Left lung (tissue), 10 donors: ENCODE measurements around the gene PTBP3. TPM values are rescaled to one million over a fixed set of nuclear protein-coding genes. Genes with fewer than 3 reads are reported as not detected.

Experiments
- ATAC-seq: fragments of 200-7000 bp; cut with Tn5 transposase; one replicate; pipeline ENCODE4 v1.9.1; 2020; ENCODE audit warnings: moderate library complexity
- DNase-seq, 4 donors: peaks; one replicate each; pipeline ENCODE4 v3.0.0-alpha.2; 2013 to 2020
- H3K27ac ChIP-seq, 2 donors: fragments of 200-600 bp; sonication (generic) in 1 of 2; one replicate each; pipeline versions ENCODE4 v1.5.0 to v1.8.0; 2020 to 2021
- H3K27me3 ChIP-seq, 2 donors: fragments of 200-600 bp; sonication (generic) in 1 of 2; one replicate each; pipeline versions ENCODE4 v1.5.0 to v1.8.0; 2020 to 2021
- H3K36me3 ChIP-seq, 2 donors: fragments of 200-600 bp; sonication (generic) in 1 of 2; one replicate each; pipeline versions ENCODE4 v1.5.0 to v1.8.0; 2020 to 2021
- H3K4me1 ChIP-seq, 2 donors: fragments of 200-600 bp; one replicate each; pipeline ENCODE4 v1.8.0; 2021
- H3K4me3 ChIP-seq, 2 donors: fragments of 200-600 bp; sonication (generic) in 1 of 2; one replicate each; pipeline versions ENCODE4 v1.5.0 to v1.8.0; 2020 to 2021; ENCODE audit warnings: mild to moderate bottlenecking in 1 of 2
- H3K9me3 ChIP-seq, 2 donors: fragments of 200-600 bp; sonication (generic) in 1 of 2; one replicate each; pipeline versions ENCODE4 v1.5.0 to v1.8.0; 2020 to 2021
- intact Hi-C, 2 donors: fragments of 100-400 bp; cut with DNase I; formaldehyde crosslinking; loops; one replicate each; pipeline versions ENCODE4 v1.11.2 to v1.14.2; 2022
- polyA plus RNA-seq, 6 donors: library from polyadenylated mRNA; unstranded; fragments of 120-200 nt; gene quantifications; one replicate each; pipeline ENCODE4 v1.2.1, GENCODE V29; 2013; ENCODE audit not compliant: insufficient read length in 6 of 6
- total RNA-seq, 2 donors: library from RNA; stranded (reverse); fragmentation: NEBNext Ultra II Directional; extraction: Animal tissue kit (Norgen Biotek cat#: 25700); gene quantifications; one replicate each; pipeline ENCODE4 v1.2.1, GENCODE V29; 2021
- TF ChIP-seq, protein P1 (sequence below), 2 donors: fragments of 200-600 bp; sonication (generic) in 1 of 2; IDR thresholded peaks; one replicate each; pipeline versions ENCODE4 v1.5.0 to v1.8.0; 2021; ENCODE audit warnings: antibody characterized with exemption in 2 of 2
- donor health status: DM: no; HTN: yes; CAD: no.
- donor health status: DM: no; HTN: no; CAD: no.

The PTBP3 gene
- total and polyA plus RNA-seq, 8 donors = 38.9 to 97.0 (median 45.1) TPM

DNA sequence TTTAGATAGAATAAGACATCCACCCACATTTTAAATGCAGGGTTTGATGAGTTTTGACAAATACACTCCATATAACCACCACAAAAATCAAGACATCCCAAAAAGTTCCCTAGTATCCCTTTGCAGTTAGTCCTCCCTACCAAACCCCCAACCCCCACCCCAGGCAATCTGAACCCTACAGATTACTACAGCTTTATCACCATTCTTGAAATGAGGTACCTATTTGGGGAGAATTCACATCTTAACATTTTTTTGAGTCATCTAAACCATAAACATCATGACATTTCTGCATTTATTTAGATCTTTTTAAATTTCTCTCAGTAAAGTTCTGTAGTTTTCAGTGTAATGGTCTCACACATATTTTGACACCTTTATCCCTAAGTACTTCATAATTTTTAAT is 53.9 kb downstream of the PTBP3 start:
- Histone ChIP-seq H3K27me3 (no peaks in the 10 kb centered on the region), H3K27ac (no peak overlapping the region), H3K4me3 (no peak overlapping the region), H3K36me3 (peaks cover 0 to 13% of the 10 kb centered on the region in 2 donors), H3K4me1 (no peaks in the 10 kb centered on the region), H3K9me3 (peaks cover 0 to 13% of the 10 kb centered on the region in 2 donors)
- no peak for ATAC-seq
- intact Hi-C loops = no loop called here
- no peak for DNase-seq
- TF ChIP-seq, protein P1, sequence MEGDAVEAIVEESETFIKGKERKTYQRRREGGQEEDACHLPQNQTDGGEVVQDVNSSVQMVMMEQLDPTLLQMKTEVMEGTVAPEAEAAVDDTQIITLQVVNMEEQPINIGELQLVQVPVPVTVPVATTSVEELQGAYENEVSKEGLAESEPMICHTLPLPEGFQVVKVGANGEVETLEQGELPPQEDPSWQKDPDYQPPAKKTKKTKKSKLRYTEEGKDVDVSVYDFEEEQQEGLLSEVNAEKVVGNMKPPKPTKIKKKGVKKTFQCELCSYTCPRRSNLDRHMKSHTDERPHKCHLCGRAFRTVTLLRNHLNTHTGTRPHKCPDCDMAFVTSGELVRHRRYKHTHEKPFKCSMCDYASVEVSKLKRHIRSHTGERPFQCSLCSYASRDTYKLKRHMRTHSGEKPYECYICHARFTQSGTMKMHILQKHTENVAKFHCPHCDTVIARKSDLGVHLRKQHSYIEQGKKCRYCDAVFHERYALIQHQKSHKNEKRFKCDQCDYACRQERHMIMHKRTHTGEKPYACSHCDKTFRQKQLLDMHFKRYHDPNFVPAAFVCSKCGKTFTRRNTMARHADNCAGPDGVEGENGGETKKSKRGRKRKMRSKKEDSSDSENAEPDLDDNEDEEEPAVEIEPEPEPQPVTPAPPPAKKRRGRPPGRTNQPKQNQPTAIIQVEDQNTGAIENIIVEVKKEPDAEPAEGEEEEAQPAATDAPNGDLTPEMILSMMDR (IDR thresholded peaks at IDR 0.05) = no peak

- intact Hi-C loops = no loop called here
- H3K9me3 ChIP-seq = no peaks in the 10 kb centered on the region
- DNase-seq (no peak), ATAC-seq (peak; percentile 24)
- no peaks in the 10 kb centered on the region for H3K27me3 ChIP-seq
- TF ChIP-seq, protein P1 (IDR thresholded peaks at IDR 0.05) = no peak
- no peak overlapping the region for H3K4me3 ChIP-seq
- H3K27ac ChIP-seq = no peak overlapping the region
- H3K36me3 ChIP-seq = no peaks in the 10 kb centered on the region
- peaks cover 0 to 4% of the 10 kb centered on the region in 2 donors for H3K4me1 ChIP-seq
Observed at GRCh38 chr9:112278152-112278551, 55.3 kb downstream of the PTBP3 start.

DNA sequence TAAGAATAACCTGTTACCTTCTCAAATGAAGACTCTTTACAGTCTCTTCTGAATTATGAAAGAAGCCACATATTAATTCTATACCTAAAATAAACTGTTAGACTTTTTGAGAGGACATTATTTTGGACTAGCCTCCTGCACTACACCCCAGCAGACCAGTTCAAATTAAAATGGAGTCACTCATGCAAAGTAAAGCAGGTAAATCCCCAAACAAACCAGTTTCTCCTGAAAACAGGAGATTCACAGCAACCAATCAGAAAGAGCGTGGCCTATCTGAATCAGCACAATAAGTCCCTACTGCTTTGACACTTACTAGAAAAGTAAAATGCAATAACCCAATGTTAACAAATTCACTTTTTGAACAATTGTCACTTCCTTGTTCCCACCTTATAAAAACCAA is 58.8 kb downstream of the PTBP3 start:
- intact Hi-C loops = no loop called here
- peaks cover 0 to 8% of the 10 kb centered on the region in 2 donors for H3K36me3 ChIP-seq
- ATAC-seq = no peak
- H3K4me3 ChIP-seq = no peak overlapping the region
- no peaks in the 10 kb centered on the region for H3K27me3 ChIP-seq
- H3K27ac ChIP-seq = no peak overlapping the region
- H3K9me3 ChIP-seq = no peaks in the 10 kb centered on the region
- peaks cover 0 to 4% of the 10 kb centered on the region in 2 donors for H3K4me1 ChIP-seq
- DNase-seq = no peak
- TF ChIP-seq, protein P1 (IDR thresholded peaks at IDR 0.05) = no peak

- peaks cover 0 to 8% of the 10 kb centered on the region in 2 donors for H3K36me3 ChIP-seq
- H3K9me3 ChIP-seq = no peaks in the 10 kb centered on the region
- no peak overlapping the region for H3K4me3 ChIP-seq
- TF ChIP-seq, protein P1 (IDR thresholded peaks at IDR 0.05) = no peak
- H3K4me1 ChIP-seq = peaks cover 0 to 4% of the 10 kb centered on the region in 2 donors
- intact Hi-C loops = no loop called here
- DNase-seq (no peak), ATAC-seq (no peak)
- no peaks in the 10 kb centered on the region for H3K27me3 ChIP-seq
- peak overlapping the region in 1 of 2 donors; percentile 13 for H3K27ac ChIP-seq
Observed at GRCh38 chr9:112273876-112274275, 59.5 kb downstream of the PTBP3 start.

DNA sequence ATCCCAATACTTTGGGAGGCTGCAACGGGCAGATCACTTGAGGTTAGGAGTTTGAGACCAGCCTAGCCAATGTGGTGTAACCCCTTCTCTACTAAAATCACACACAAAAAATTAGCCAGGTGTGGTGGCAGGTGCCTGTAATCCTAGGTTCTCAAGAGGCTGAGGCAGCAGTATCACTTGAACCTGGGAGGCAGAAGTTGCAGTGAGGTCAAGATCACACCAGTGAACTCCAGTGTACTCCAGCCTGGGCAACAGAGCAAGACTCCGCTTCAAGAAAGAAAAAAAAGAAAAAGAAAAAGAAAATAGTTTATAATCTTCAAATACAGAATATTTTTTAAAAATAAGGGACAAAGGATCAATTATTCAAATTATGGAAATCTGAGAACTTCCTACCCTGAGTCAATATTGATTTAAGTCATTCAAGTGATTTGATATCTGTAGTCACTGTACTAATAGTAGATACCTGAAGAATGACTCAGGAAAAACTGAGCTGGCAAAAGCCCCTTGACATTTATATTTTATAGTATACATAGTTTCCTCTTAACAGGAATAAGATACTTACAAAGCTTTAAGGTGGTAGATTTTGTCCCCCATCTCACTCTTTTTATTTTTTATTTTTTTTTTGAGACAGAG is 61.8 kb downstream of the PTBP3 start:
- Histone ChIP-seq H3K27me3 (no peaks in the 10 kb centered on the region), H3K27ac (no peak overlapping the region), H3K36me3 (peaks cover 0 to 21% of the 10 kb centered on the region in 2 donors), H3K4me3 (no peak overlapping the region), H3K4me1 (peaks cover 0 to 4% of the 10 kb centered on the region in 2 donors), H3K9me3 (no peaks in the 10 kb centered on the region)
- DNase-seq (no peak), ATAC-seq (peak; percentile 76)
- TF ChIP-seq, protein P1 (IDR thresholded peaks at IDR 0.05) = no peak
- intact Hi-C loops = no loop called here
